K562 (cell line): ENCODE measurements around the gene FILIP1L. TPM values are rescaled to one million over a fixed set of nuclear protein-coding genes. Genes with fewer than 3 reads are reported as not detected.

Experiments
- ATAC-seq: fragments of 200-7000 bp; cut with Tn5 transposase; 3 replicates; pipeline ENCODE4 v1.9.1; 2020; ENCODE audit warnings: moderate library complexity
- BruUV-seq: library from RNA; stranded (reverse); fragments of 400-500 nt; replicated peaks from 2 replicates; lab custom pipeline; 2021; lab: Mats Ljungman, UMichigan
- CTCF ChIA-PET: fragments of 300-600 bp; formaldehyde crosslinking; extraction: SDS; loops from one replicate; lab custom pipeline; 2021; ENCODE audit warnings: low intra/inter-chr PET ratio; lab: Yijun Ruan, JAX
- POLR2A ChIA-PET: fragments of 300-600, 350-650 bp; sonication (Branson Sonifier 250); formaldehyde crosslinking; extraction: SDS; loops from one replicate; lab custom pipeline; 2021; ENCODE audit warnings: antibody characterized with exemption, inconsistent platforms; lab: Yijun Ruan, JAX
- DNase-seq, 4 experiments: peaks; one replicate each; pipeline versions ENCODE4 v3.0.0 to v3.0.0-alpha.2; 2011 to 2018; ENCODE audit warnings: low spot score in 3 of 4, mixed read lengths in 3 of 4; ENCODE audit errors: extremely low read depth in 1 of 4
- FAIRE-seq: peaks from 2 replicates; lab custom pipeline; 2011; peaks lifted over from hg19 to GRCh38; lab: Jason Lieb, UNC
- H2AFZ ChIP-seq: 2 replicates; pipeline ENCODE4 v1.6.0; 2011; ENCODE audit warnings: low read depth, low read length, control low read depth, inconsistent platforms
- H3K27ac ChIP-seq: fragments of 200-600 bp; 3 replicates; pipeline ENCODE4 v1.8.0; 2011; ENCODE audit warnings: low read depth, mild to moderate bottlenecking, control low read depth, inconsistent platforms, low read length, moderate library complexity, mixed read lengths; ENCODE audit errors: extremely low read depth
- H3K27me3 ChIP-seq, 2 experiments: fragments of 300-600 bp in 1 of 2; 2 replicates in 1 of 2; 3 replicates in 1 of 2; pipeline versions ENCODE4 v1.6.0 to v1.8.0; 2011; ENCODE audit warnings: inconsistent platforms in 2 of 2, low read length in 2 of 2, mild to moderate bottlenecking in 1 of 2, mixed read lengths in 1 of 2, moderate library complexity in 1 of 2; ENCODE audit not compliant: control insufficient read depth in 2 of 2, insufficient read depth in 2 of 2
- H3K36me3 ChIP-seq: fragments of 300-600 bp; 3 replicates; pipeline ENCODE4 v1.8.0; 2011; ENCODE audit warnings: mild to moderate bottlenecking, low read length, inconsistent platforms; ENCODE audit not compliant: control insufficient read depth, insufficient read depth
- H3K4me1 ChIP-seq, 2 experiments: fragments of 200-600 bp in 1 of 2; replicated peaks in 1 of 2; 2 replicates in 1 of 2; 3 replicates in 1 of 2; pipeline versions ENCODE4 v1.5.1 to v1.8.0; 2011; ENCODE audit warnings: inconsistent platforms in 2 of 2, low read length in 2 of 2, mild to moderate bottlenecking in 1 of 2, mixed read lengths in 1 of 2, moderate library complexity in 1 of 2; ENCODE audit not compliant: control insufficient read depth in 2 of 2, insufficient read depth in 2 of 2
- H3K4me2 ChIP-seq: 2 replicates; pipeline ENCODE4 v1.6.1; 2011; ENCODE audit warnings: low read length, control low read depth, inconsistent platforms, mixed read lengths; ENCODE audit not compliant: insufficient read depth
- H3K4me3 ChIP-seq: fragments of 200-600 bp; sonication (generic), shearing (Covaris generic); 2 replicates; pipeline ENCODE4 v1.5.1; 2016; ENCODE audit warnings: control low read depth, inconsistent platforms
- H3K79me2 ChIP-seq: fragments of 200-600 bp; 3 replicates; pipeline ENCODE4 v1.8.0; 2011; ENCODE audit warnings: low read length, inconsistent platforms; ENCODE audit not compliant: control insufficient read depth, insufficient read depth
- H3K9ac ChIP-seq, 2 experiments: 2 replicates each; pipeline versions ENCODE4 v1.6.0 to v1.6.1; 2011; ENCODE audit warnings: low read depth in 2 of 2, low read length in 2 of 2, control low read depth in 1 of 2, inconsistent platforms in 1 of 2, mild to moderate bottlenecking in 1 of 2, mixed read lengths in 1 of 2; ENCODE audit not compliant: insufficient read depth in 1 of 2
- H3K9me1 ChIP-seq: one replicate; pipeline ENCODE4 v1.6.0; 2011; ENCODE audit warnings: inconsistent platforms, mild to moderate bottlenecking, low read length, moderate library complexity; ENCODE audit not compliant: control insufficient read depth, insufficient read depth
- H3K9me3 ChIP-seq: replicated peaks from 2 replicates; pipeline ENCODE4 v1.5.1; 2011; ENCODE audit warnings: low read depth, low read length, inconsistent platforms; ENCODE audit not compliant: control insufficient read depth, insufficient read depth
- H4K20me1 ChIP-seq: replicated peaks from 2 replicates; pipeline ENCODE4 v1.6.1; 2011; ENCODE audit warnings: low read length, inconsistent platforms, mixed read lengths; ENCODE audit not compliant: control insufficient read depth, insufficient read depth
- AFF1 ChIP-seq, 2 experiments: fragments of 450-650 bp; IDR thresholded peaks; 2 replicates each; pipeline ENCODE4 v1.6.1; 2018; ENCODE audit warnings: mild to moderate bottlenecking in 2 of 2, low read depth in 1 of 2; ENCODE audit not compliant: partially characterized antibody in 2 of 2
- ASH1L ChIP-seq: fragments of 450-650 bp; IDR thresholded peaks from 2 replicates; pipeline ENCODE4 v1.6.1; 2018; ENCODE audit warnings: borderline replicate concordance, mild to moderate bottlenecking, low read depth; ENCODE audit not compliant: partially characterized antibody
- GTF2E2 ChIP-seq: fragments of 200-800 bp; sonication (Bioruptor generic); IDR thresholded peaks from 2 replicates; pipeline ENCODE4 v1.6.1; 2016; ENCODE audit warnings: missing genetic modification characterization, missing compliant biosample characterization
- IFI16 ChIP-seq: fragments of 250-450 bp; sonication (Bioruptor Pico); IDR thresholded peaks from 2 replicates; pipeline ENCODE4 v2.1.2; 2022; ENCODE audit warnings: mild to moderate bottlenecking, inconsistent platforms
- NCOR1 ChIP-seq: fragments of 450-650 bp; IDR thresholded peaks from 2 replicates; pipeline ENCODE4 v1.6.1; 2016; ENCODE audit warnings: mild to moderate bottlenecking, moderate library complexity
- NRF1 ChIP-seq, 2 experiments: fragments of 450-650 bp; IDR thresholded peaks in 1 of 2; conservative IDR thresholded peaks in 1 of 2; 2 replicates each; pipeline ENCODE4 v1.6.1; 2014; ENCODE audit warnings: mild to moderate bottlenecking in 2 of 2
- PHF8 ChIP-seq: fragments of 200-600 bp; sonication (generic); IDR thresholded peaks from 2 replicates; pipeline ENCODE4 v1.6.1; 2012; ENCODE audit warnings: mixed run types, mild to moderate bottlenecking, inconsistent platforms, low read length, moderate library complexity, borderline replicate concordance
- POLR3G ChIP-seq: IDR thresholded peaks from 2 replicates; pipeline ENCODE4 v1.6.1; 2011; ENCODE audit not compliant: insufficient read length, insufficient replicate concordance; ENCODE audit errors: extremely low read depth
- POU5F1 ChIP-seq: fragments of 150-350 bp; IDR thresholded peaks from 2 replicates; pipeline ENCODE4 v1.6.1; 2014; ENCODE audit warnings: borderline replicate concordance, low read length, low read depth, mild to moderate bottlenecking; ENCODE audit not compliant: partially characterized antibody
- SLC30A9 ChIP-seq: fragments of 250-450 bp; sonication (Bioruptor Pico); IDR thresholded peaks from 2 replicates; pipeline ENCODE4 v1.8.0; 2022; ENCODE audit warnings: mild to moderate bottlenecking, moderate library complexity
- TCF7L2 ChIP-seq: fragments of 150-350 bp; IDR thresholded peaks from 2 replicates; pipeline ENCODE4 v1.6.1; 2016; ENCODE audit warnings: low read depth, mild to moderate bottlenecking, low read length, moderate library complexity
- ZC3H4 ChIP-seq: sonication (generic); formaldehyde crosslinking; IDR thresholded peaks from 2 replicates; pipeline ENCODE4 v1.9.0; 2021; ENCODE audit warnings: missing genetic modification reagents, borderline replicate concordance
- ZNF263 ChIP-seq: sonication (generic); formaldehyde crosslinking; IDR thresholded peaks from 2 replicates; pipeline ENCODE4 v1.8.0; 2022; ENCODE audit warnings: mild to moderate bottlenecking, missing genetic modification reagents, borderline replicate concordance
- ZNF395 ChIP-seq: fragments of 200-800 bp; sonication (Bioruptor generic); IDR thresholded peaks from 2 replicates; pipeline ENCODE4 v1.6.1; 2017; ENCODE audit warnings: missing genetic modification characterization, missing compliant biosample characterization
- ZNF449 ChIP-seq: fragments of 250-450 bp; sonication (Bioruptor Pico); IDR thresholded peaks from 2 replicates; pipeline ENCODE4 v1.8.0; 2022; ENCODE audit warnings: moderate library complexity, mild to moderate bottlenecking, inconsistent platforms
- WGBS: fragments of 100-300 bp; shearing (Covaris generic); methylation state at CpG from one replicate; pipeline ENCODE4 v1.1.6; 2016; ENCODE audit warnings: low coverage, mixed read lengths; ENCODE audit not compliant: insufficient coverage; ENCODE audit errors: missing lambda C conversion rate; 5-methylcytosine and 5-hydroxymethylcytosine counted together
- in situ Hi-C: fragments of 300-500 bp; cut with MboI; formaldehyde crosslinking; loops from 4 replicates; pipeline ENCODE4 v1.15.0; 2018; ENCODE audit warnings: inconsistent platforms, mixed read lengths
- intact Hi-C: fragments of 100-400 bp; cut with micrococcal nuclease; formaldehyde crosslinking; loops from 2 replicates; pipeline ENCODE4 v1.14.2; 2022
- polyA plus RNA-seq, 8 experiments: library from polyadenylated mRNA; depleted of rRNA in 4 of 8; stranded (reverse) in 5 of 8; unstranded in 3 of 8; fragments of >200 nt; fragmentation: Nextera tagmentation in 2 of 8; fragmentation: Illumina TruSeq in 1 of 8; extraction: Ambion mirVana in 2 of 8; extraction: Trizol in 1 of 8; gene quantifications; 2 replicates each; pipeline versions ENCODE4 v1.2.1 to v1.2.3, GENCODE V29; 2011 to 2014; ENCODE audit warnings: inconsistent platforms in 1 of 8, missing spikeins in 1 of 8
- total RNA-seq, 7 experiments: library from RNA; depleted of rRNA in 6 of 7; stranded (reverse); fragments of >200 nt in 6 of 7; fragmentation: Illumina TruSeq in 2 of 7; extraction: Trizol in 2 of 7; gene quantifications; 2 replicates each; pipeline versions ENCODE4 v1.2.1 to v1.2.3, GENCODE V29; 2011 to 2021; ENCODE audit warnings: low replicate concordance in 1 of 7

Gene FILIP1L
- total and polyA plus RNA-seq, 9 of the 15 experiments (the other 6 are each of a cell fraction or from before 2014, with no cell fraction given), result 0.50 to 2.1 (median 1.1) TPM

GRCh38 chr3:100093831-100094230, 20.5 kb downstream of the FILIP1L start:
- no peak overlapping the region for H3K9ac ChIP-seq
- H3K79me2 ChIP-seq, result no peaks in the 10 kb centered on the region
- intact Hi-C loops, result no loop called here
- no peaks in the 10 kb centered on the region for H3K27me3 ChIP-seq
- no peak for FAIRE-seq
- no peak overlapping the region for H3K4me2 ChIP-seq
- no peaks in the 10 kb centered on the region for H4K20me1 ChIP-seq
- BruUV-seq, result no TSS peak
- peaks cover 10 to 17% of the 10 kb centered on the region in 2 experiments; a peak in 3 of 5 replicates for H3K4me1 ChIP-seq
- ATAC-seq, result no peak
- 86% methylated on average over 1 of the region's 1 CpG for WGBS
- H3K9me3 ChIP-seq, result no peaks in the 10 kb centered on the region
- POLR2A ChIA-PET, result no interaction called here
- H3K27ac ChIP-seq, result no peak overlapping the region
- H3K4me3 ChIP-seq, result no peak overlapping the region
- DNase-seq, result no peak
- H2AFZ ChIP-seq, result no peak overlapping the region
- CTCF ChIA-PET, result no interaction called here
- no peaks in the 10 kb centered on the region for H3K9me1 ChIP-seq
- H3K36me3 ChIP-seq, result no peaks in the 10 kb centered on the region
- in situ Hi-C loops, result no loop called here
- no peak for TF ChIP-seq ZNF449
- TF ChIP-seq AFF1 (IDR thresholded peaks at IDR 0.05; ENCODE audit: low read depth in 1 of 2, partially characterized antibody in 2 of 2), result no peak
- TF ChIP-seq ASH1L, result no peak
- TF ChIP-seq NCOR1, result no peak
- no peak for TF ChIP-seq SLC30A9 (CRISPR knock-in tag)
- no peak for TF ChIP-seq GTF2E2 (tag)
- TF ChIP-seq ZC3H4, result no peak
- TF ChIP-seq POU5F1, result no peak
- no peak for TF ChIP-seq ZNF263
- TF ChIP-seq POLR3G, result no peak
- no peak for TF ChIP-seq TCF7L2
- TF ChIP-seq ZNF395, result no peak
- TF ChIP-seq NRF1 (conservative IDR thresholded peaks at IDR 0.05 in 1 of 2, IDR thresholded peaks at IDR 0.05 in 1 of 2), result no peak
- TF ChIP-seq IFI16 (CRISPR knock-in tag), result no peak
- no peak for TF ChIP-seq PHF8
